HEK293 (cell line): ENCODE data around the gene RTP5.

Experiments
- CTCF ChIA-PET: fragments of 350-600 bp; formaldehyde crosslinking; extraction: SDS; loops from one replicate; lab custom pipeline; 2021; ENCODE audit warnings: antibody characterized with exemption; lab: Yijun Ruan, JAX
- POLR2A ChIA-PET: fragments of 300-600 bp; formaldehyde crosslinking; extraction: SDS; loops from one replicate; lab custom pipeline; 2020; ENCODE audit warnings: antibody characterized with exemption, inconsistent platforms; lab: Yijun Ruan, JAX
- H3K27ac ChIP-seq: fragments of 200-500 bp; sonication (Bioruptor generic); 2 replicates; pipeline ENCODE4 v1.5.1; 2014; ENCODE audit warnings: low read depth, low read length, control low read depth, inconsistent platforms; ENCODE audit errors: extremely low read depth
- H3K36me3 ChIP-seq, 2 experiments: fragments of 200-500 bp in 1 of 2; sonication (Bioruptor generic) in 1 of 2; 1 replicate in 1 of 2; 2 replicates in 1 of 2; pipeline ENCODE4 v1.5.1; 2014 to 2017; ENCODE audit warnings: inconsistent platforms in 2 of 2, low read length in 2 of 2; ENCODE audit not compliant: control insufficient read depth in 2 of 2, insufficient read depth in 1 of 2
- H3K4me1 ChIP-seq: fragments of 200-500 bp; sonication (Bioruptor generic); 2 replicates; pipeline ENCODE4 v1.5.1; 2014; ENCODE audit warnings: mild to moderate bottlenecking, low read length, inconsistent platforms; ENCODE audit not compliant: control insufficient read depth, insufficient read depth
- H3K4me3 ChIP-seq: 2 replicates; pipeline ENCODE4 v1.5.1; 2011; ENCODE audit warnings: low read depth, mild to moderate bottlenecking, control low read depth, low read length, moderate library complexity
- H3K9me3 ChIP-seq: fragments of 200-500 bp; sonication (Bioruptor generic); 2 replicates; pipeline ENCODE4 v1.5.1; 2014; ENCODE audit warnings: low read depth, low read length, inconsistent platforms; ENCODE audit not compliant: control insufficient read depth, insufficient read depth
- EGR2 ChIP-seq: fragments of 450-650 bp; formaldehyde crosslinking; IDR thresholded peaks from 2 replicates; pipeline ENCODE4 v1.5.1; 2016; ENCODE audit warnings: low read depth, missing biosample characterization, missing genetic modification characterization
- ELK4 ChIP-seq: IDR thresholded peaks from 2 replicates; pipeline ENCODE4 v1.6.1; 2011; ENCODE audit warnings: mild to moderate bottlenecking, low read depth, low read length, borderline replicate concordance
- MEIS1 ChIP-seq: sonication (generic); formaldehyde crosslinking; IDR thresholded peaks from 2 replicates; pipeline ENCODE4 v1.8.1; 2022; ENCODE audit warnings: missing genetic modification reagents, mild to moderate bottlenecking, borderline replicate concordance
- MZF1 ChIP-seq: fragments of 450-650 bp; formaldehyde crosslinking; IDR thresholded peaks from 2 replicates; pipeline ENCODE4 v1.5.1; 2017; ENCODE audit warnings: missing biosample characterization, missing genetic modification characterization, borderline replicate concordance
- SCRT2 ChIP-seq: fragments of 450-650 bp; formaldehyde crosslinking; IDR thresholded peaks from 2 replicates; pipeline ENCODE4 v1.5.1; 2016; ENCODE audit warnings: missing biosample characterization, missing genetic modification characterization
- TCF7L2 ChIP-seq: IDR thresholded peaks from 2 replicates; pipeline ENCODE4 v1.6.1; 2011; ENCODE audit warnings: low read depth, mild to moderate bottlenecking, inconsistent platforms, low read length, moderate library complexity, borderline replicate concordance
- ZBTB48 ChIP-seq: fragments of 450-650 bp; formaldehyde crosslinking; IDR thresholded peaks from 2 replicates; pipeline ENCODE4 v1.5.1; 2016; ENCODE audit warnings: missing biosample characterization, missing genetic modification characterization
- ZNF155 ChIP-seq: fragments of 450-650 bp; formaldehyde crosslinking; IDR thresholded peaks from 2 replicates; pipeline ENCODE4 v1.5.1; 2016; ENCODE audit warnings: missing biosample characterization, missing genetic modification characterization
- ZNF2 ChIP-seq: fragments of 450-650 bp; formaldehyde crosslinking; IDR thresholded peaks from 2 replicates; pipeline ENCODE4 v1.5.1; 2016; ENCODE audit warnings: missing biosample characterization, missing genetic modification characterization
- ZNF214 ChIP-seq: fragments of 450-650 bp; formaldehyde crosslinking; IDR thresholded peaks from 2 replicates; pipeline ENCODE4 v1.5.1; 2017; ENCODE audit warnings: missing biosample characterization, mild to moderate bottlenecking, missing genetic modification characterization, borderline replicate concordance
- ZNF221 ChIP-seq: fragments of 450-650 bp; formaldehyde crosslinking; IDR thresholded peaks from 2 replicates; pipeline ENCODE4 v1.5.1; 2017; ENCODE audit warnings: missing biosample characterization, missing genetic modification characterization, borderline replicate concordance
- ZNF24 ChIP-seq: fragments of 450-650 bp; formaldehyde crosslinking; IDR thresholded peaks from 2 replicates; pipeline ENCODE4 v1.5.1; 2016; ENCODE audit warnings: missing biosample characterization, missing genetic modification characterization
- ZNF350 ChIP-seq: fragments of 450-650 bp; formaldehyde crosslinking; IDR thresholded peaks from 2 replicates; pipeline ENCODE4 v1.5.0; 2017; ENCODE audit warnings: missing biosample characterization, mild to moderate bottlenecking, missing genetic modification characterization
- ZNF391 ChIP-seq: fragments of 450-650 bp; formaldehyde crosslinking; IDR thresholded peaks from 2 replicates; pipeline ENCODE4 v1.5.1; 2016; ENCODE audit warnings: low read depth, missing biosample characterization, missing genetic modification characterization, borderline replicate concordance
- ZNF426 ChIP-seq: fragments of 450-650 bp; formaldehyde crosslinking; IDR thresholded peaks from 2 replicates; pipeline ENCODE4 v1.5.1; 2017; ENCODE audit warnings: missing biosample characterization, missing genetic modification characterization, mild to moderate bottlenecking, inconsistent platforms, moderate library complexity
- ZNF48 ChIP-seq: fragments of 450-650 bp; formaldehyde crosslinking; IDR thresholded peaks from 2 replicates; pipeline ENCODE4 v1.5.1; 2016; ENCODE audit warnings: missing biosample characterization, missing genetic modification characterization
- ZNF488 ChIP-seq: fragments of 450-650 bp; formaldehyde crosslinking; IDR thresholded peaks from 2 replicates; pipeline ENCODE4 v1.5.1; 2016; ENCODE audit warnings: missing biosample characterization, missing genetic modification characterization
- ZNF548 ChIP-seq: fragments of 450-650 bp; formaldehyde crosslinking; IDR thresholded peaks from 2 replicates; pipeline ENCODE4 v1.5.1; 2016; ENCODE audit warnings: missing biosample characterization, missing genetic modification characterization
- ZNF549 ChIP-seq: fragments of 450-650 bp; IDR thresholded peaks from 2 replicates; pipeline ENCODE4 v1.5.1; 2018; ENCODE audit warnings: missing biosample characterization, missing genetic modification characterization, mild to moderate bottlenecking, inconsistent platforms, moderate library complexity
- ZNF621 ChIP-seq: fragments of 450-650 bp; formaldehyde crosslinking; IDR thresholded peaks from 2 replicates; pipeline ENCODE4 v1.5.1; 2017; ENCODE audit warnings: missing biosample characterization, missing genetic modification characterization
- ZNF624 ChIP-seq: fragments of 450-650 bp; formaldehyde crosslinking; IDR thresholded peaks from 2 replicates; pipeline ENCODE4 v1.5.1; 2017; ENCODE audit warnings: missing biosample characterization, missing genetic modification characterization
- ZNF639 ChIP-seq: fragments of 450-650 bp; formaldehyde crosslinking; IDR thresholded peaks from 2 replicates; pipeline ENCODE4 v1.5.1; 2016; ENCODE audit warnings: missing biosample characterization, missing genetic modification characterization
- ZNF704 ChIP-seq: fragments of 450-650 bp; formaldehyde crosslinking; IDR thresholded peaks from 2 replicates; pipeline ENCODE4 v1.5.1; 2016; ENCODE audit warnings: missing biosample characterization, missing genetic modification characterization
- ZNF768 ChIP-seq: fragments of 450-650 bp; formaldehyde crosslinking; IDR thresholded peaks from 2 replicates; pipeline ENCODE4 v1.5.1; 2018; ENCODE audit warnings: missing biosample characterization, mild to moderate bottlenecking, missing genetic modification characterization
- ZNF776 ChIP-seq: fragments of 450-650 bp; formaldehyde crosslinking; IDR thresholded peaks from 2 replicates; pipeline ENCODE4 v1.5.0; 2017; ENCODE audit warnings: missing biosample characterization, missing genetic modification characterization, borderline replicate concordance
- ZNF777 ChIP-seq: fragments of 450-650 bp; formaldehyde crosslinking; IDR thresholded peaks from 2 replicates; pipeline ENCODE4 v1.5.1; 2017; ENCODE audit warnings: missing biosample characterization, missing genetic modification characterization, borderline replicate concordance
- ZNF830 ChIP-seq: fragments of 450-650 bp; IDR thresholded peaks from 2 replicates; pipeline ENCODE4 v1.5.0; 2018; ENCODE audit warnings: missing biosample characterization, missing genetic modification characterization, low read depth, mild to moderate bottlenecking, moderate library complexity
- ZNF837 ChIP-seq: fragments of 450-650 bp; formaldehyde crosslinking; IDR thresholded peaks from 2 replicates; pipeline ENCODE4 v1.5.1; 2016; ENCODE audit warnings: missing biosample characterization, missing genetic modification characterization
- ZSCAN18 ChIP-seq: fragments of 450-650 bp; formaldehyde crosslinking; IDR thresholded peaks from 2 replicates; pipeline ENCODE4 v1.5.1; 2016; ENCODE audit warnings: missing biosample characterization, missing genetic modification characterization

The RTP5 gene

GRCh38 chr2:241870611-241871537, 1.3 kb downstream of the RTP5 start:
- H3K4me1 ChIP-seq: no peaks in the 10 kb centered on the region
- TF ChIP-seq ZNF704 (tag by site-specific recombination) (no peak), ZSCAN18 (tag by site-specific recombination) (no peak), TCF7L2 (no peak), ZNF549 (no peak), ELK4 (no peak), SCRT2 (no peak), ZNF350 (tag by site-specific recombination) (no peak), ZNF426 (tag by site-specific recombination) (no peak), ZNF837 (tag by site-specific recombination) (no peak), EGR2 (tag by site-specific recombination) (no peak), ZNF548 (tag by site-specific recombination) (no peak), ZNF776 (tag by site-specific recombination) (no peak), ZNF155 (no peak), ZNF830 (tag by site-specific recombination) (no peak), ZNF768 (tag by site-specific recombination) (no peak), ZNF488 (no peak)
- CTCF ChIA-PET: no interaction called here

GRCh38 chr2:241871538-241872312, 2.2 kb downstream of the RTP5 start:
- POLR2A ChIA-PET: interaction anchor here (1.1 kb wide), 1 partner anchor 169 kb away, joined by 3 read pairs; no protein-coding TSS in a partner anchor
- H3K27ac ChIP-seq: no peak overlapping the region
- no peaks in the 10 kb centered on the region for H3K9me3 ChIP-seq
- H3K4me1 ChIP-seq: no peaks in the 10 kb centered on the region
- H3K36me3 ChIP-seq: no peaks in the 10 kb centered on the region
- H3K4me3 ChIP-seq: no peak overlapping the region
- CTCF ChIA-PET: interaction anchor here (0.6 kb wide), 2 partner anchors 42 to 786 kb away, joined by 4 to 5 read pairs; no protein-coding TSS in a partner anchor
- TF ChIP-seq ZNF621 (tag by site-specific recombination) (no peak), ZNF777 (no peak), ZNF24 (tag by site-specific recombination) (no peak), MEIS1 (CRISPR knock-in tag) (no peak), ZNF214 (no peak), ZNF639 (tag by site-specific recombination) (no peak), ZNF221 (tag by site-specific recombination) (no peak), ZNF48 (no peak), ZNF2 (no peak), ZNF624 (tag by site-specific recombination) (no peak), ZNF391 (tag by site-specific recombination) (no peak), ZBTB48 (tag by site-specific recombination) (no peak), SCRT2 (no peak), MZF1 (tag by site-specific recombination) (no peak)

More at GRCh38 chr2:241870611-241871537, 1.3 kb downstream of the RTP5 start:
- Histone ChIP-seq H3K9me3 (no peaks in the 10 kb centered on the region), H3K4me3 (no peak overlapping the region), H3K36me3 (no peaks in the 10 kb centered on the region), H3K27ac (no peak overlapping the region)
- POLR2A ChIA-PET: no interaction called here
